Islet precursor cell (in vitro differentiated cells): ENCODE results near the gene ADISSP.

Source experiments
- DNase-seq: peaks from one replicate; pipeline ENCODE4 v3.0.0-alpha.2; 2018

ADISSP gene

GRCh38 chr20:3711484-3711941 is 56.0 kb downstream of the ADISSP start:
- peak; percentile 40 for DNase-seq

DNA sequence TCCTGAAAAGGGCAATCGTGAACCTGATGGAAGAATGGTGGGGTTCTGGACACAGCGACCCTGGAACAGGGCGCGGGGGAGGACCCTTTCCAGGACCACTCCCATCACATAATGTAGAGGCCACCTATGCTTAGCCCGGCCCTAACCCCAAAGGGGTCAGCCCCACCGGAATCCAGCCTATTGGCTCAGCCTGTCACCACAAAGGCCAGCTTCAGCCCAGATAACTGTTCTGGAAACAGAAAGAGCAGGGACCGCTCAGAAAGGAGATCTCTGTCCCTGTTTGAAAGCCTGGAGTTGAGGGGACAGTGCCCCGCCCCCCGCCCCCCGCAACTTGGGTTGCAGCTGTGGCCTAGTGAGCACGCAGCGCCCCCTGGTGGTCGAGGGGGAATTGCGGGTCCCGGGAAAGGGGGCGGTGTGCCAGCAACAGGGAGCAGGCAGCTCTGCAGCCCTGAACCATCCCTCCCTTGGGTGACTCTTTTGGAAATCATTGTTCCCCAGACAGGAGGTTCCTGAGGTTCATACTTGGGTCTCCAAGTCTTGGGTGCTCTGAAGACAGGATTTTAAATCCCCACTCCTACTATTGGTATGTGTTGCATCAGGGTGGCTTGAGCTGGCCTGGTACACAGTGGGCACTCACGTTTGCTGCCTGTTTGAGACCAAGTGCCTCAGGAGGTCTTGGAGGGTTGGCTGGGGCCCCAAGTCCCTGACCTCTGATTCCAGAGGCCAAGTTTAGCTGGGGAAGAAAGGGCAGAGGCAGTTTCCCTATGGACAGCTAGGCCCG is 56.7 kb downstream of the ADISSP start:
- peak; percentile 74 for DNase-seq

GRCh38 chr20:3710011-3710466 is 57.5 kb downstream of the ADISSP start:
- DNase-seq, result peak; percentile 53

- DNase-seq, result no peak
These were observed 60.0 kb downstream of the ADISSP start for GRCh38 chr20:3707508-3707899.

DNA sequence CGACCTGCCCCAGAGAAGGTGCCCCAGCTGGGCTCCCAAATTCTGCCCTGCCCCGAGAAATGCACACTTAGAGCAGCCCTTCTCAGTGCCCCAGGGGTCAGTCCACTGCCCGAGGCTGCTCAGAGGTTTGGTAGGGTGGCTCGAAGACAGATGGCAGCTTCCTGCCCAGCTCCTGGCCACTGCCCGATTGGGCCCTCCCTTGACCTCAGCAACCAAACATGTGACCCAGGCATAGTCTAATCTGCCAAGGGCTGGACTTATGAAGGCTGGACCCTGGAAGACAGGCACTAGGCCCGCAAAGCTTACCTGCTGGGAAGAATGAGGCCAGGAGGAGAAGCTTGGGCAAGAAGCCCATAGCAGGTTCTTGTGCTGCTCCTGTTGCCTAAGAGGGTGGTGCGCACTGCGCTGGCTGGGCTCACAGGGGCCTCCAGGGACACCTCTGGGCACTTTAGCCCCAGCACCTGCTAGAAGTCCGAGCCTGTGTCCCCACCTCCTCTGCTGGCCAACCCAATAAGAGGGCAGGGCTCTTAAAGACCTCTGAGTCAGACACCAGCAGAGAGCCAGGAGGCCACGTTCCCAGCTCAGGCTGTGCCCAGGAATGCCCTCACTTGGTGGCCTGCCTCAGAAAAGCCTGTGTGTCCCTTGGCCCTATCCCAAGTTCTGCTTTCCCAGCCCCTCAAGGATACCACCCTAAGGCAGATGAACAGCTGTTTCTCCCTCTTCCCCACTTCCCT is 60.6 kb downstream of the ADISSP start:
- peak; percentile 55 for DNase-seq

DNA sequence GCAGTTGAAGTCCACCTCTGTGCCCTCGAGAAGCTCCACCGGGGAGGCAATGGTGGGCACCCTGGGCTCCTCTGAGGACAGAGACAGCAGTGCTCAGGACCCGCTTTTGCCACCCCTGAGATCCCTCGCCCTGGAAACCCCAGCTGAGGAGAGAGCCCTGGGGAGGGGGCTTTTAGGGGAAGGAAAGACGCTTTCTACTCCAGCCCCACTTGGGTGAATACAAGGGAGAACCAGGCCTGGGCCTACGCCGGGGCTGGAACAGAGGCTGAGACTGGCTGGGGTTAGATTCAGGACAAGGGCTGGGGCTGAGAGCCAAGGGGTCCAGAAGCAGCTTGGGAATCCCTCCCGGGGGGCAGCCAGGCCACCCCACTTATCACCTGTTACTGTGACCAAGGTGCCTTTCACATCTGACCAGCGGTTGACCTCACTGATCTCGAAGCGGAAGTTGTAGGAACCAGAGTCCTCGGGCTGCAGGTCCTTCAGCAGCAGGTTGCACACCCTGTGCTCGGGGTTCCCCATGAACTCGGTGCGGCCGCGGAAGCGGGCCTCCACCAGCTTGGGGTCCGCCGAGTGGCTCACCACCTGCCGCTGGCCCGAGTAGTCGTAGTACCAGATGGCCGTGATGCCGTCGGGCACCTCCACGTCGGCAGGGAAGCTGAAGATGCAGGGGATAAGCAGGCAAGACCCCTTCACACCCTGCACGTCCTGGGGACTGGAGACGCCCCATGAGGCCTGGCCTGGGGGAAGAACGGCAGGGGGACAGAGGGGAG is 61.4 kb downstream of the ADISSP start:
- DNase-seq, result peak; percentile 53

- peak; percentile 56 for DNase-seq
These were observed 62.0 kb downstream of the ADISSP start for GRCh38 chr20:3705491-3705969.

GRCh38 chr20:3704087-3704486 is 63.5 kb downstream of the ADISSP start:
- peak; percentile 44 for DNase-seq
